Stimulated activated CD4-positive, alpha-beta T cell treated with anti-CD3 and anti-CD28 coated beads, Interleukin-4, amount 100 ng/mL, for 48 hours (primary cell): ENCODE measurements around the gene NEDD4L.
"Not testable (repeated sequence)": the region's sequence is repeated elsewhere in the genome, so short reads cannot be mapped to it uniquely, and the experiment has no call there.

Experiments
- DNase-seq, 2 donors: peaks; one replicate each; pipeline ENCODE4 v3.0.0-alpha.2; 2020; ENCODE audit warnings: low read depth in 2 of 2

NEDD4L gene

GRCh38 chr18:58152216-58152615, 108.2 kb downstream of the NEDD4L start:
- DNase-seq: no peak

- DNase-seq: no peak
These were observed 108.9 kb downstream of the NEDD4L start for GRCh38 chr18:58152891-58153290.

- no peak for DNase-seq
These were observed 112.5 kb downstream of the NEDD4L start for GRCh38 chr18:58156516-58156915.

GRCh38 chr18:58157237-58157636, 113.2 kb downstream of the NEDD4L start:
- DNase-seq: no peak

- no peak for DNase-seq
These were observed 114.0 kb downstream of the NEDD4L start for GRCh38 chr18:58158008-58158407.

- no peak for DNase-seq
These were observed 114.4 kb downstream of the NEDD4L start for GRCh38 chr18:58158459-58158858.

- DNase-seq: no peak
These were observed 117.6 kb downstream of the NEDD4L start for GRCh38 chr18:58161659-58162058.

GRCh38 chr18:58162127-58162526, 118.1 kb downstream of the NEDD4L start:
- DNase-seq: no peak

- DNase-seq: no peak
These were observed 119.1 kb downstream of the NEDD4L start for GRCh38 chr18:58163004-58163590.

- DNase-seq: no peak
These were observed 122.3 kb downstream of the NEDD4L start for GRCh38 chr18:58166278-58166844.

GRCh38 chr18:58167073-58167472, 123.0 kb downstream of the NEDD4L start:
- no peak for DNase-seq

- DNase-seq: no peak
These were observed 124.2 kb downstream of the NEDD4L start for GRCh38 chr18:58168221-58168620.

GRCh38 chr18:58168993-58169392, 125.0 kb downstream of the NEDD4L start:
- no peak for DNase-seq

GRCh38 chr18:58169472-58169871, 125.4 kb downstream of the NEDD4L start:
- no peak for DNase-seq

- DNase-seq: not testable (repeated sequence)
These were observed 126.0 kb downstream of the NEDD4L start for GRCh38 chr18:58170036-58170435.

GRCh38 chr18:58172031-58172430, 128.0 kb downstream of the NEDD4L start:
- no peak for DNase-seq

GRCh38 chr18:58174285-58174684, 130.3 kb downstream of the NEDD4L start:
- DNase-seq: no peak

- no peak for DNase-seq
These were observed 131.2 kb downstream of the NEDD4L start for GRCh38 chr18:58175122-58175785.

GRCh38 chr18:58175786-58176176, 131.8 kb downstream of the NEDD4L start:
- DNase-seq: no peak

- DNase-seq: no peak
These were observed 133.1 kb downstream of the NEDD4L start for GRCh38 chr18:58177004-58177717.

- DNase-seq: no peak
These were observed 134.0 kb downstream of the NEDD4L start for GRCh38 chr18:58177896-58178470.

GRCh38 chr18:58178511-58178910, 134.5 kb downstream of the NEDD4L start:
- no peak for DNase-seq
